ENCODE measurements around the gene AMER2. TPM values are rescaled to one million over a fixed set of nuclear protein-coding genes. Genes with fewer than 3 reads are reported as not detected.

The AMER2 gene
- total and polyA plus RNA-seq, 3 donors from 2014 or later, result 1.5 to 2.9 (median 2.3) TPM

DNA sequence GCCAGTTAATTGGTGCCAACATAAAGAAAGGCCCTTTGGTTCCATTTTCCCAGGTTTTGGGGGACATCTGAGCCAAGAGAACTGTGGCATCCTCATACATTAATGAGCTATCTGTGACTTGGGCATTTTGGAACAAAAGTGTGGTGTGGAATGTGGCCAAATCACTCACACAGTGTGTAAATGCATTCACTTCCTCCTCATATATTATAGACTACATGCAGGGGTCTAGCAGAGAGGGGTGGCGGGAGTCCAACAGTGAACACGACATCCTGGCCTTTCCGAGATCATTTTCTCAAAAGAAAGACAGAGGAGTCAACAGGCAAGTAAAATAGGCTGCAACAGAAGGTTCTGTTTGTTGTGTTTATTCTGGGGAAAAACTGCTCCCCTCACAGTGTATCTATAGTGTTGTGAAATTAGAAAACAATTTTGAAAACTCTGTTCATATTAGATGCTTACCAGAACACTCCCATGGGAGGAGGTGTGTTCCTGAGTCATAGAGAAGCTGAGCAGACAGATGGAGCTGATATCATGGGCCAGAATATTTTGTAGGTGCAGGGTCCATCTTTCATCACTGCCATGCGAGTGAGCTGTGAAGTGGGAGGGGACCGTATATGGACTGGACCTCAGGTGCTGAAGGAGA, 39.2 kb downstream of the AMER2 start:
- Histone ChIP-seq H3K9me3 (no peaks in the 10 kb centered on the region), H3K36me3 (ENCODE audit: low read depth, missing control alignments) (no peaks in the 10 kb centered on the region), H3K4me3 (no peak overlapping the region), H3K4me1 (no peaks in the 10 kb centered on the region), H3K27ac (no peak overlapping the region), H3K27me3 (no peaks in the 10 kb centered on the region)
- TF ChIP-seq CTCF (IDR thresholded peaks at IDR 0.05) (no peak), POLR2A (IDR thresholded peaks at IDR 0.05) (no peak)
- 60 to 68% methylated on average over 5 of the region's 5 CpGs for WGBS, 2 donors
- DNase-seq, result no peak
- intact Hi-C loops (cut with DNase I; ENCODE audit: low total_unique reads), result no loop called here

GRCh38 chr13:25131881-25132420, 40.1 kb downstream of the AMER2 start:
- no peak overlapping the region for H3K4me3 ChIP-seq
- WGBS, 2 donors, result 83% methylated on average over 6 of the region's 6 CpGs
- H3K36me3 ChIP-seq (ENCODE audit: low read depth, missing control alignments), result no peaks in the 10 kb centered on the region
- no peaks in the 10 kb centered on the region for H3K9me3 ChIP-seq
- TF ChIP-seq CTCF (IDR thresholded peaks at IDR 0.05) (no peak), POLR2A (IDR thresholded peaks at IDR 0.05) (no peak)
- H3K4me1 ChIP-seq, result no peaks in the 10 kb centered on the region
- no peaks in the 10 kb centered on the region for H3K27me3 ChIP-seq
- intact Hi-C loops (cut with DNase I; ENCODE audit: low total_unique reads), result no loop called here
- no peak for DNase-seq
- no peak overlapping the region for H3K27ac ChIP-seq

DNA sequence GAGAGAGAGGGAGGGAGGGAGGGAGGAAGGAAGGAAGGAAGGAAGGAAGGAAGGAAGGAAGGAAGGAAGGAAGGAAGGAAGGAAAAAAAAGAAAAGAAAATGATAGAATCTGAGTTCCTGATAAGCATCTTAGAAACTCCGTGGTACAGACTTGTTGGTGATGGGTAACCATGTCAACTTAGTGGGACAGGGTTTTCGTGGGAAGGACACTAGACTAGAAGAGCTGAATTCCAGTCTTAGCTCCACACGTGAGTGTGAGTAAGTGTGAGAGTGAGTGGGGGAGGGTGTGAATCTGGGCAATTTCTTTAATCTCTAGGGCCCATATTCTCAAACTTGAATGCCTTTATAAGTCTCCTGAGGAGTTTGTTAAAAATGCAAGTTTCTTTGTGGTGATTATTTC, 41.1 kb downstream of the AMER2 start:
- TF ChIP-seq CTCF (IDR thresholded peaks at IDR 0.05) (no peak), POLR2A (IDR thresholded peaks at IDR 0.05) (no peak)
- 58 to 73% methylated on average over 3 of the region's 3 CpGs for WGBS, 2 donors
- intact Hi-C loops (cut with DNase I; ENCODE audit: low total_unique reads), result no loop called here
- no peaks in the 10 kb centered on the region for H3K4me1 ChIP-seq
- H3K4me3 ChIP-seq, result no peak overlapping the region
- H3K9me3 ChIP-seq, result no peaks in the 10 kb centered on the region
- no peak for DNase-seq
- H3K27me3 ChIP-seq, result no peaks in the 10 kb centered on the region
- no peak overlapping the region for H3K27ac ChIP-seq
- no peaks in the 10 kb centered on the region for H3K36me3 ChIP-seq (ENCODE audit: low read depth, missing control alignments)

- Histone ChIP-seq H3K9me3 (no peaks in the 10 kb centered on the region), H3K4me1 (peaks cover 4% of the 10 kb centered on the region), H3K36me3 (ENCODE audit: low read depth, missing control alignments) (no peaks in the 10 kb centered on the region), H3K27ac (no peak overlapping the region), H3K27me3 (no peaks in the 10 kb centered on the region), H3K4me3 (no peak overlapping the region)
- no peak for DNase-seq
- no peak for TF ChIP-seq POLR2A (IDR thresholded peaks at IDR 0.05)
- TF ChIP-seq CTCF (IDR thresholded peaks at IDR 0.05), result no peak
- WGBS, 2 donors, result 31 to 37% methylated on average over 8 of the region's 8 CpGs
- intact Hi-C loops (cut with DNase I; ENCODE audit: low total_unique reads), result no loop called here
Observed at GRCh38 chr13:25118378-25118905, 53.6 kb downstream of the AMER2 start.

GRCh38 chr13:25117312-25117711, 54.8 kb downstream of the AMER2 start:
- no peak for DNase-seq
- no peaks in the 10 kb centered on the region for H3K27me3 ChIP-seq
- no peaks in the 10 kb centered on the region for H3K9me3 ChIP-seq
- WGBS, 2 donors, result 53 to 73% methylated on average over 4 to 16 of the region's 16 CpGs
- TF ChIP-seq CTCF (IDR thresholded peaks at IDR 0.05) (no peak), POLR2A (IDR thresholded peaks at IDR 0.05) (no peak)
- intact Hi-C loops (cut with DNase I; ENCODE audit: low total_unique reads), result no loop called here
- H3K4me3 ChIP-seq, result no peak overlapping the region
- no peaks in the 10 kb centered on the region for H3K36me3 ChIP-seq (ENCODE audit: low read depth, missing control alignments)
- peaks cover 4% of the 10 kb centered on the region for H3K4me1 ChIP-seq
- peak overlapping the region in 1 of 2 donors; percentile 36 for H3K27ac ChIP-seq

All from testis (tissue), 3 donors.